HG03558 (cell line): ENCODE data around the gene CTDSP2.
"Not testable (repeated sequence)": the region's sequence is repeated elsewhere in the genome, so short reads cannot be mapped to it uniquely, and the experiment has no call there.

ENCODE experiments used
- ATAC-seq: cut with Tn5 transposase; IDR thresholded peaks from one replicate; pipeline ENCODE4 v1.9.1; 2021; ENCODE audit warnings: moderate number of reproducible peaks; ENCODE audit not compliant: unreplicated experiment; ENCODE audit errors: extremely low read depth

The CTDSP2 gene

DNA sequence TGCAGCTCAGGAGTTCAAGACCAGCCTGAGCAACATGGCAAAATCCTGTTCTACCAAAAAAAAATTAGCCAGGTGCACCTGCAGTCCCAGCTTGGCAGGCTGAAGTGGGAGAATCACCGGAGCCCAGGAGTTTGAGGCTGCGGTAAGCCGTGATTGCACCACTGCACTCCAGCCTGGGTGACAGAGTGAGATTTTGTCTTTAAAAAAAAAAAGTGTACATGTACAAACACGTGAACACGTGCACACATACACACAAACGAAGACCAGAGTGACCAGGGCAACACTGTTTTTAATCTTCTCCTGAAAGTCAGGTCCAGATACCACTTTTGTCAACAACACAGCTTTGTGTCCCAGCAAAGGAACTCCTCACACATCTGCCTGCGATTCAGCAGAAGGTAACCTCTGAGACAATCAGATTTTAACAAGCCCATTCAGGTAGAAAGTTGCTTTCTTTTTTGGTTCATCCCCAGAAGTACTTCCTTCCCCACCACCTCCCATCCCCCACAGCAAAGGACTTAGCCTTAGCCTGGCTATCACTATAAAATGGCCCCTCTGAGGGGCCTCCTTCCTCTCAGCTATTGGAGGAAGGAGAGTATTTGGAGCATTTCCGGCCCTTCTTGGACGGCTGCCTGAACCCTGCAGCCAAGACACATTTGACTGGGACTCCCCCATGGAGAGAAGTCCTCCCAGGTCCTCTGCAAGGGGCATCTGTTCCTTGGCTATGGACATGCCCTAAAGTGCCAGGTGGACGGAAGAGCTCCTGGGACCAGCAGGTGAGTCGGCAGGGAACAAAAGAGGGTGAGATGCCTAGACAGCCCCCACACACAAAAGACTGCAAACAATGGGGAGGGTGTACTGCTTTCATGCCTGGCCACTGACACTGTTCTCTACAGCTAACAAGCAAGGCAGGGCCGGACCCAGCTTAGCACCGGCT, 9.8 kb downstream of the CTDSP2 start:
- no peak for ATAC-seq

DNA sequence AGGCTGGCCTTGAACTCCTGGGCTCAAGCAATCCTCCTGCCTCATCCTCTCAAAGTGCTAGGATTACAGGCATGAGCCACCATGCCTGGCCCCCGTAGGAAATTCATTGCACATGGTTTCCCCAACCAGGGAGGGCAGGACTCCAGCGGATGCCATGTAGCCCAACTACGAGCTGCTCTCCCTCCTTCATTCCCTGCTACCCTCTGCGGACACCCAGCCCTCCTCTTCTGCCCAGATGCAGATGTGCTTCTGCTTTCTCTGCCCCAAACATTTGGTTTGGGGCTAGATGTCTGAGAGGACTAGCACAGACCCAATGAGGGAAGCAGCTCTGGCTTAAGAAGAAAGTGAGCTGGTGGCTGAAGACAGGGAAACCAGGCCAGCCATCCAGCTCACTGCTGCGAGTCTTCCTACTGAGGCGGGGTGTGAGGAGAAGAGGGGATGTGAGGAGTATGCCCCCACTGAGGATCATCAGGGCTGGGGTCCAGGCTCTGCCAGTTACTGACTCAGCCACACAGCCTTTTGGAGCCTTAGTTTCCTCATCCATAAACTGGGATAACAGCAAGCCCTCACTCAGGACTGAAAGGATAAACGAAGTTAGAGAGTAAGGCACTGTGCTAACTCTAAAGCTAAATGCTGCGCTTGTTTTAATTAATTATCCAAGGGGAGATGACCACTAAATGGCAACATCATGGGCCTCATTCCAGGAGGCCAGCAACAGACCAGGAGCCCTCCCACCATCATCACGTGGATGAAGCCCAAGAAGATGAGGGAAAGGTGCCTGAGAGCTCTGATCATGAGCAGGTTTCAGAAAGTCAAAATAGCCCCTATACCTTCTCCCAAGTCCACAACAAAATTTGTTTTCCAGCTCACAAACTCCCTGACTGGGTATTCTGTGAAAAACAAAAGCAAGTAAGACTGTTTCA, 10.9 kb downstream of the CTDSP2 start:
- no peak for ATAC-seq

DNA sequence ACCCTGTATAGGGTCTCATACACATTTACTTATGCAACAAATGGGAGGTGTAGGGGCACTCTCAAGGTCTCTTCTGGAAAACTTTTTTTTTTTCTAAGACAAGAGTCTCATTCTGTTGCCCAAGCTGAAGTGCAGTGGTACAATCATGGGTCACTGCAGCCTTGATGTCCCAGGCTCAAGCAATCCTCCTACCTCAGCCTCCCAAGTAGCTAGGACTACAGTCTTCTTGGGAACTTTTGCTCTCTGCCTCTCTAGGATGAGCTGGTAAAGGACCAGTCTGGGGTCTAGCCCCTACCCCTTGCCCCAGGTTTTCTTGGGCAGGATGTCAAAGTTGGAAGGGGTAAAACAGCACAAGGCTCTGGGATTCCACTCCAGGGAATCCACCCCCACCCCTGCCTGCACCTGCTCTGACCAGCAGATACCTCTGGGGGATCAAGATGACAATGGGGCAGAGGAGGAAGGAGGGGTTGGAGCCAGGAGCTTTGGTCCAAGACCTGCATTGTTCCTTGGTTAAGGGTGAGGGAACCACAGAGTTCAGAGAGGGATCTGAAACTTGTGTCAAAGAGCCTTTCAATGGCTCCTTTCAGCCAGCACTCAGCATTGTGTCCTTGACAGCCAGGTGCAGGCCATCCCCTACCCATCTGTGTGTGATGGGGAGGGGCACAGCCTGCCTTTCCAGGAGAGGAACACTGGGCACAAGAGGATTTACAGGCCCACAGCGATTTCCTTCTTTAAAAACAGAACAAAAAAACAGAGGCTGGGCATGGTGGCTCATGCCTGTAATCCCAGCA, 12.2 kb downstream of the CTDSP2 start:
- ATAC-seq, result no peak

- ATAC-seq, result no peak
These were observed 12.9 kb downstream of the CTDSP2 start for GRCh38 chr12:57833672-57834071.

DNA sequence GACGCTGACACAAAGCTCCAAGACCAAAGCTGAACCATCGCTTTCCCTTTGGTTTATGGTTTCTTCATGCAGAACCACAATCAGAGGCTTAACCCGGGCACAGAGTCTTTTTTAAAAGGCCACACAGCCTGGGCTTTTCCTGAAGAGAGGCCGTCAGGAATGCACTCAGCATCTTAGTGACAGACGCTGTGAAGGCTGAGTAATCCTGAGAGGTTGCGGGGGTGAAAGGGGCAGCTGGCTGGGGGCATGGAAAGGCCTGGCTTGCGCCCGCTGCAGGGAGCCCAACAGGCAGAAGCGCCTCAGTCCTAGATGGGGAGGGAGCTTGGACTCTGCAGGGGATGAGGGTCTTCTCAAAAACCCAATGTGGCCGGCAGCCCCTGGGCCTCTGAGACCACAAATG, 13.6 kb downstream of the CTDSP2 start:
- ATAC-seq, result no peak

- ATAC-seq, result no peak
These were observed 16.1 kb downstream of the CTDSP2 start for GRCh38 chr12:57830393-57830792.

DNA sequence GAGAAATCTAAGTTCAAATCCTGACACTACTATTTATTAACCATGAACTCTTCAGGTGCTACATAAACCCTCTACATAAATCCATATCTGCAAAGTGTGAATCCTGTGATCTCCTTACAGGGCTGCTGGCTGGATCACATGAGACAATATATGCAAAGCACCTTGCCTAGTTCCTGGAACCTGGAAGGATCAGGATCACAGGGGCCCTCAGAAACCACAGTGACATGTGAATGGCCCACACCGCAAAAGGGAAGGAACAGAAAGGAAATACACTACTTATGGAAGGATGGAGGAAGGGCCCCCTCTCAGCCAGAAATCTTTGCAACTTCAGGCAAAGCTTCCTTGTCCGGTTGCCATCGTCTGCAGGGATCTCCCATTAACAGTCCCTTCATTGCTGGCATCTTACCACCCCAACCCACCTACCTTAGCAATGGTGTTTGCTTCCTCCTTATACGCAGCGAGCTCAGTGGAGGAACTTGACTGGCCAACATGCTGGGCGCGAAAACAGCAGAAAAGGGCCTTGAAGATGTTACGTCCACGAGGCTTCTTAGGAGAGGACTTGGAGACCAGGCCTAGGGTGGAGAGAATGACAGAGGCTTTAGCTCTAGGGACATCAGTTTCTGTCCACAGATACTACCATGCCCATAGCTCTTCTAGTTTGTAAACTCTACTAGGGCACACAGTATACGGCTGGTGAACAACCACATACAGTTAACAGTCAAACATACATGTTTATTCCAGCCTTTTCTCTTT, 17.3 kb downstream of the CTDSP2 start:
- ATAC-seq, result no peak

DNA sequence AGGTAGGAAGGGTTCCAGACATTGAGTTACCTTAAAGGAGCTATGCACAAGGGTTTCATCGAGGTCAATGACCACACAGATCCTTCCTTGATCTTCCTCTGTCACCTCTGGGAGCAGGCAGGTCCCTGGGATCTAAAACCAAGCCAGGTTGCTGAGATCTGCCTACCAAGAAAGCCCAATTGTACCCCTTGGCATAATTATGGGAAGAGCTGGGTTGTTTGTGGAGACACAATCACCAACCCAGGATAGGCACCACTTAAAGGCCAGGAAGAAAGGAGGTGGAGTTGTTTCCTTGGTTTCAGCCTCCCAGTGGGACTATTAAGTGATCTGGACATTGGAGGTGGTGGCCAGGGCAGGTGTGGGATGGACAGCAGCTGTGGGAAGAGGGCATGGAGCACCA, 19.6 kb downstream of the CTDSP2 start:
- ATAC-seq, result no peak

DNA sequence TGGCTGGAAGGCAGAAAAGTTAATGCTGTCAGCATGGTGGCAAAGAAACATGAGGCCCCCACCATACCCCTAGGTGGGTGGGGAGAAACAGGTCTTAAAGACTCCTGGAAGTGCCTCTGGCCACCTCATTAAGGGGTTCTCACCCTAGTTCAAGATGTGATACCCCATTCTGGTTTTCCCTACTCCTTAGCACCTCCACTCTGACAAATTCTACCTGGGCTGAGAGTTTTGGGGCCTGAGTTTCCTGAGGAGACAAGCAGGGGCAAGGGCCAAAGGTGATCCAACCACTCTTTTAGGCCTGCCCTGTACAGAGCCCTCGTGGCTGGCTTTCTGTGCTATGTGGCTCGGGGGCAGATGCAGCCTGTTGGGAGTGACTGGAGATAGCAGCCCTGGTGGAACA, 20.1 kb downstream of the CTDSP2 start:
- no peak for ATAC-seq

- no peak for ATAC-seq
These were observed 21.1 kb downstream of the CTDSP2 start for GRCh38 chr12:57825451-57825850.

DNA sequence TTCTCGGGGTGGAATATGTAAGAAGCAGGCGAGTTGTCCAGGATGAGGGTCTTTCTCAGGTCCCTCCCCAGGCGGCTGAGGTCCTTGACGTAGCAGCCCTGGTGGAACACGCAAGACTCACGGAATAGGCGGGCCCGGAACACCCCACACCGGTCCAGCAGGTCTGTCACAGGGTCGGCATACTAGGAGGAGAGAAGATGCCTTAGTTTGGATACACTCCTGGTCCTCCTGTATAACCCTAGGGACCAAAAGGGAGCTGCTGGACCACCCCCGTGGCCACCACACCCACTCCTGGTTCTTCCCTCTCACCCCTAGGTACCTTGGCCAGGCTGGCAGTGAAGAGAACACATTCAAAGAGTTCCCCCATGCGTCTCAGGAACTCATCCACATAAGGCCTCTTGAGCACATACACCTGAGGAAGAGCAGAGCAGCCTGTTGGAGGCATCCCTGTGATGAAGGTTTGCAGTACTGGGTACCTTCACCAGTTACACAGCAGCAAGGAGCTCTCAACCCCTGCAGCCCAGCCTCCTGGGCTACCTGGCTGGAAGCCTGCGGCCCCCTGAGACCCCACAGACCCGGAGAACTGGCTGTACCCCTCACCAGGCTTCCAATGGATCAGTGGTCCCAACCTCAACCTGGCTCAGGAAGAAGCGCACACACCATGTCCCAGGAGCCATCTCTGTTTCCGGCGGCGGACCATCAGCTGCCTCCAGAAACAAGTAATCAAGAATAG, 22.5 kb downstream of the CTDSP2 start:
- ATAC-seq, result no peak

DNA sequence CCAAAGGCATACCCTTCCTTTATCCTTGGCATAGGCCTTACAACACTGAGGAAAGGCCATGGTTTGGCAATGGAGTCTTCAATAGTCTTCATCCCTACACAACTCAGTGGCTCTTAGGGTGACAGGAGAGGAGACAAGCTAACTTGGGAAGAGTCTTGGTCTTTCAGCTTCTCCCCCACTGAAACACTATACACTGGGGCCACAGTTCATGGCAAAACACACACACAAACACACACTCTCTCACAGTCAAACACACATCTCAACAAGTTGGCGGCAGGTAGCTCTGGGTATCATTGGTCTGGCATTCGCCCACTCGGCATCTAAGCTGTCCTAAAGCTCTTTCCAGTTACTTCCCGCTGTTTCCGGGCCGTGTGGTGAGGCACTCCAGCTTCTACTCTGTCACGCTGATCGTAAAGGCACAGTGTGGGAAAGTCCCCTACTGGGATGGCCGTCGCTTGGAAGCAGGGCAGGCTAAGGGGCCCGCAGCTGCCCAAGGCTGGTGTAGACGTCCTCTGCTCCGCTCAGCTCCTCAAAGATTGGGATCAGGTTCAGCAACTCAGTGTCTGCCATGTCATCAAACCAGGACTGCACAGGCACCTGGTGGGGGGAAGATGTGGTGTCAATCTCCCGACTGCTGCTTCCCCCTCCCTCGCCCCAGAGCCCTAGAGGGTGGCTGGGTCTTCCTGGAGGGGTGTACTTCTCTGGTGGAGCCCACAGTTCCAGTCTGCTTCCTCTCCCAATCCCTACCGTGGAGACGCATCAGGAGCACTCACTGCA, 23.2 kb downstream of the CTDSP2 start:
- no peak for ATAC-seq

GRCh38 chr12:57822392-57823130, 24.0 kb downstream of the CTDSP2 start:
- ATAC-seq, result no peak

DNA sequence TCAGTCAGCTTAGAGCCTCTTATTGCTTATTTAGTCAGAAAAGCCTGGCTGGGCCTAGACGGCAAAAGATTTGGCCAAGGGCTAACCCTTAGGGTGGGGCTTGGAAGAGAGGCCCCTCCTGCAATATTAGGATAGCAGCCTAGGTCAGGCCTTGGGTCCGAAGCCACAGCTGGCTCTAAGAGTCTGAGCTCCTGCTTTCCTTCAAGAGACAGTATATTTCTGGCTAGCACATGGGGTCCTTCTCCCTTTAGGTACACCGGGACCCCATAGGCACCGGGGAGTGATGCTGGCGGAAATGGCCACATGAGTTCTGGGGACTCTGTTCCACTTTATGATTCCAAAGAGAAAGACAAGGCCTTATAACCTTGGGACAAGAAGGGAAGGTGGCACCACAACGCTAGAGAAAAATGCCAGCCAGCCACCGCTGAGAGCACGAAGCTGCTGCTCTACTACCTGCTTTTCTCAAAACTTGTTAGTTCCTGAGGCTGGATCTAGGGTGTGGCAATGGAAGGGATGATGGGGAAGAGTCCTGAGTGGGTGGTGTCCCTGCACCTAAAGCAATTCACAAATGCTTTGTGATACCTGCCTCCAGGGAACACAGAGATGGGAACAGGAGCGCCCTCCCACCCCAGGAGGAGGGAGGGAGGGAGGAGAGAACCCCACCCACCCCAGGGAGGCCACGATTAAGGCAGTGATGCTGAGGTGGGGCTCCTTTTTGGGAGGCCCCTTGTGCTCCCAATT, 24.9 kb downstream of the CTDSP2 start:
- no peak for ATAC-seq

GRCh38 chr12:57821015-57821414, 25.5 kb downstream of the CTDSP2 start:
- not testable (repeated sequence) for ATAC-seq

- not testable (repeated sequence) for ATAC-seq
These were observed 26.4 kb downstream of the CTDSP2 start for GRCh38 chr12:57820119-57820518.

DNA sequence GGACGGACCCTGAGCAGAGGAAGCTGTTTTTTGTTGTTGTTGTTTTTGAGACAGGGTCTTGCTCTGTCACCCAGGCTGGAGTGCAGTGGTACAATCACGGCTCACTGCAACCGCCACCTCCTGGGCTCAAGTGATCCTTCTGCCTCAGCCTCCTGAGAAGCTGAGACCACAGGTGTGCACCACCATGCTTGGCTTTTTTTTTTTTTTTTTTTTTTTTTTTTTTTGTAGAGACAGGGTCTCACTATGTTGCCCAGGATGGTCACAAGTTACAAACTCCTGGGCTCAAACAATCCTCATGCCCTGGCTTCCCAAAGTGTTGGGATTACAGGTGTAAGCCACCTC, 28.6 kb downstream of the CTDSP2 start:
- ATAC-seq, result not testable (repeated sequence)
